ENCODE results near the gene PTTG1IP. TPM values are rescaled to one million over a fixed set of nuclear protein-coding genes. Genes with fewer than 3 reads are reported as not detected.

The PTTG1IP gene
- total and polyA plus RNA-seq, 2 of the 13 experiments (the other 11 are each of a cell fraction or from before 2014, with no cell fraction given) = 161 to 700 TPM

GRCh38 chr21:44874240-44874496 is 678 bp upstream of the PTTG1IP start:
- ChIA-PET POLR2A (interaction anchor here (0.6 to 3.8 kb wide), 16 partner anchors 8 to 416 kb away, joined by 3 to 50 read pairs (median 5); partner anchors contain the start of genes SLX9, SUMO3 and UBE2G2), CTCF (ENCODE audit: low intra/inter-chr PET ratio, low total read pairs) (no interaction called here)
- H2AFZ ChIP-seq (ENCODE audit: low read length) = no peak overlapping the region
- H3K79me2 ChIP-seq (ENCODE audit: insufficient read depth, low read length) = peaks cover 44% of the 10 kb centered on the region
- H3K36me3 ChIP-seq (replicated peaks in 1 of 2; ENCODE audit: control insufficient read depth in 1 of 2, insufficient read depth in 2 of 2, low read length in 2 of 2) = no peaks in the 10 kb centered on the region; a peak in 1 of 5 replicates
- H3K27ac ChIP-seq (ENCODE audit: extremely low read length, insufficient read depth, low read length) = peak overlapping the region; percentile 72
- TF ChIP-seq POGZ (CRISPR knock-in tag; IDR thresholded peaks at IDR 0.05) = 0 out of 2 replicates have a peak, but pooled peaks have one; percentile 6
- peak; percentile 51; the same call in 1 of the 2 replicates for TF ChIP-seq ATF7-NPFF (CRISPR knock-in tag; IDR thresholded peaks at IDR 0.05; ENCODE audit: low read depth)
- TF ChIP-seq ZNF770 (CRISPR knock-in tag; IDR thresholded peaks at IDR 0.05) = 0 out of 2 replicates have a peak, but pooled peaks have one; percentile 1
- TF ChIP-seq THAP9 (CRISPR knock-in tag; IDR thresholded peaks at IDR 0.05; ENCODE audit: borderline replicate concordance) = no peak
- TF ChIP-seq PRPF4 (IDR thresholded peaks at IDR 0.05; ENCODE audit: low read depth, low read length, poor library complexity, severe bottlenecking) = peak; percentile 85
- no peak for TF ChIP-seq ZIK1 (CRISPR knock-in tag; IDR thresholded peaks at IDR 0.05; ENCODE audit: borderline replicate concordance, low read depth)
- TF ChIP-seq ZBTB38 (CRISPR knock-in tag; IDR thresholded peaks at IDR 0.05) = peak; percentile 92
- TF ChIP-seq CSRNP1 (CRISPR knock-in tag; IDR thresholded peaks at IDR 0.05) = peak; percentile 3; the same call in 1 of the 2 replicates
- no peak for TF ChIP-seq PREB (CRISPR knock-in tag; IDR thresholded peaks at IDR 0.05)
- TF ChIP-seq NFE2 (CRISPR knock-in tag; IDR thresholded peaks at IDR 0.05) = no peak
- 0 out of 2 replicates have a peak, but pooled peaks have one; percentile 14 for TF ChIP-seq PAX8 (CRISPR knock-in tag; IDR thresholded peaks at IDR 0.05; ENCODE audit: borderline replicate concordance)
- TF ChIP-seq EED (CRISPR knock-in tag; IDR thresholded peaks at IDR 0.05) = peak; percentile 7; the same call in 1 of the 2 replicates
- 0 out of 2 replicates have a peak, but pooled peaks have one; percentile 8 for TF ChIP-seq ZNF563 (CRISPR knock-in tag; IDR thresholded peaks at IDR 0.05)
- TF ChIP-seq NR0B2 (CRISPR knock-in tag; IDR thresholded peaks at IDR 0.05) = peak; percentile 17; the same call in 1 of the 2 replicates
- H3K9ac ChIP-seq (ENCODE audit: insufficient read depth, low read depth, low read length) = peak overlapping the region; percentile 60
- peaks cover 74% of the 10 kb centered on the region for H3K4me1 ChIP-seq (ENCODE audit: insufficient read depth, low read length)
- H3K9me3 ChIP-seq (ENCODE audit: low read length) = no peaks in the 10 kb centered on the region
- ATAC-seq (no peak), FAIRE-seq (no peak), DNase-seq (ENCODE audit: low spot score) (no peak)
- no peaks in the 10 kb centered on the region; a peak in 1 of 5 replicates for H3K27me3 ChIP-seq (ENCODE audit: control insufficient read depth in 1 of 2, insufficient read depth in 2 of 2, low read length in 2 of 2)
- H3K4me3 ChIP-seq (replicated peaks in 1 of 3; ENCODE audit: insufficient read depth in 1 of 3, low read depth in 2 of 3, low read length in 3 of 3) = peak overlapping the region in 2 of 3 experiments; percentile 41 to 94; a peak in 4 of 6 replicates
- in situ Hi-C loops (cut with HindIII; ENCODE audit: extremely low pct_ligation_motif_present, low pct_unique_long_range_greater_than_20kb) = no loop called here
- peak overlapping the region; percentile 64 for H3K4me2 ChIP-seq (ENCODE audit: low read depth, low read length)
- WGBS (ENCODE audit: low lambda C conversion rate) = 77% methylated on average over 20 of the region's 20 CpGs
- BruUV-seq (replicated peaks) = TSS peak; percentile 69
- H4K20me1 ChIP-seq (ENCODE audit: insufficient read depth, low read length) = peaks cover 34% of the 10 kb centered on the region
- intact Hi-C loops (cut with micrococcal nuclease; ENCODE audit: unreplicated experiment) = loop anchor here (5.0 kb wide), 1 partner anchor 72 kb away; the partner anchor contains the start of gene UBE2G2

Data from HepG2 (cell line).